Measurements from ENCODE around the gene FARP1.

Gene FARP1

GRCh38 chr13:98327371-98328270, 184.7 kb downstream of the FARP1 start:
- no peak for DNase-seq

GRCh38 chr13:98328511-98328910, 185.6 kb downstream of the FARP1 start:
- no peak for DNase-seq

GRCh38 chr13:98332222-98332621, 189.3 kb downstream of the FARP1 start:
- DNase-seq, result no peak

- no peak for DNase-seq
These were observed 189.8 kb downstream of the FARP1 start for GRCh38 chr13:98332691-98333090.

- DNase-seq, result peak in 3 of 56 donors; percentile 7 to 25 (median 21)
These were observed 190.6 kb downstream of the FARP1 start for GRCh38 chr13:98333486-98333885.

- DNase-seq, result no peak
These were observed 191.8 kb downstream of the FARP1 start for GRCh38 chr13:98334620-98335205.

- DNase-seq, result no peak
These were observed 192.8 kb downstream of the FARP1 start for GRCh38 chr13:98335721-98336120.

GRCh38 chr13:98338310-98338709, 195.4 kb downstream of the FARP1 start:
- no peak for DNase-seq

- no peak for DNase-seq
These were observed 197.0 kb downstream of the FARP1 start for GRCh38 chr13:98339684-98340425.

GRCh38 chr13:98342953-98343352, 200.1 kb downstream of the FARP1 start:
- DNase-seq, result no peak

GRCh38 chr13:98343461-98343860, 200.6 kb downstream of the FARP1 start:
- DNase-seq, result peak in 17 of 56 donors; percentile 5 to 54 (median 22)

GRCh38 chr13:98344392-98344791, 201.5 kb downstream of the FARP1 start:
- no peak for DNase-seq

GRCh38 chr13:98345107-98345935, 202.4 kb downstream of the FARP1 start:
- DNase-seq, result peak in 2 of 56 donors; percentile 6 to 15

GRCh38 chr13:98346904-98347636, 204.2 kb downstream of the FARP1 start:
- DNase-seq, result no peak

GRCh38 chr13:98347756-98348155, 204.9 kb downstream of the FARP1 start:
- no peak for DNase-seq

- DNase-seq, result peak in 1 of 56 donors; percentile 6
These were observed 205.7 kb downstream of the FARP1 start for GRCh38 chr13:98348466-98349200.

GRCh38 chr13:98349731-98350305, 206.9 kb downstream of the FARP1 start:
- DNase-seq, result peak in 1 of 56 donors; percentile 11

GRCh38 chr13:98350746-98351330, 207.9 kb downstream of the FARP1 start:
- no peak for DNase-seq

GRCh38 chr13:98351636-98352035, 208.7 kb downstream of the FARP1 start:
- DNase-seq, result no peak
